ENCODE measurements around the gene HES7.
"Not testable (repeated sequence)": the region's sequence is repeated elsewhere in the genome, so short reads cannot be mapped to it uniquely, and the experiment has no call there.

The HES7 gene

DNA sequence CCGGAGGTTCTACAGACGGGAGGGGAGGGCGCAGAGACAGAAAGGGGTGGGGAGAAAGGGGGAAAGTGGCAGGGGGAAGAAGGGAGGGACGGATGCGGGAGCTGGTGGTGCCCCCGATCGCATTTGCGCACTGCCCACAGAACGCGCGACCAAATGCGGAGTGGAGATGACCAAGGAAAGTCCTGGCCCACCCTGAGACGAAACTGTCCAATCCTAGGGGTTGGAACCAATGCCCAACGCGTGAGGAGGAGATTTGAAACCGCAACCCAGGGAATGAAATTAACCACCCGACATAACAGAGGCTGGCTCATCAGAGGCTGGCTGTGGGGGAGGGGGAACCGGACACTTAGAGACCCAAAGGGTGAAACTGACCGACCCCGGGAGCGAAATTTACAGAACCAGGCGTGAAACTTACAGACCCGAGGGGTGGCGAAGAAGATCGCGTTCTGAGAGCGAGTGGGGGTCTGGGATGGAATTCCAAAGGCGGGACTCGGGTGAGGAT, 1.4 kb downstream of the HES7 start:
- DNase-seq (ENCODE audit: low read depth) = peak; percentile 51

- DNase-seq (ENCODE audit: low read depth) = peak; percentile 41
Measured at GRCh38 chr17:8121681-8122421, 2.1 kb downstream of the HES7 start.

- DNase-seq (ENCODE audit: low read depth) = no peak
Measured at GRCh38 chr17:8121407-8121680, 2.6 kb downstream of the HES7 start.

- peak; percentile 58 for DNase-seq (ENCODE audit: low read depth)
Measured at GRCh38 chr17:8120520-8121406, 3.1 kb downstream of the HES7 start.

DNA sequence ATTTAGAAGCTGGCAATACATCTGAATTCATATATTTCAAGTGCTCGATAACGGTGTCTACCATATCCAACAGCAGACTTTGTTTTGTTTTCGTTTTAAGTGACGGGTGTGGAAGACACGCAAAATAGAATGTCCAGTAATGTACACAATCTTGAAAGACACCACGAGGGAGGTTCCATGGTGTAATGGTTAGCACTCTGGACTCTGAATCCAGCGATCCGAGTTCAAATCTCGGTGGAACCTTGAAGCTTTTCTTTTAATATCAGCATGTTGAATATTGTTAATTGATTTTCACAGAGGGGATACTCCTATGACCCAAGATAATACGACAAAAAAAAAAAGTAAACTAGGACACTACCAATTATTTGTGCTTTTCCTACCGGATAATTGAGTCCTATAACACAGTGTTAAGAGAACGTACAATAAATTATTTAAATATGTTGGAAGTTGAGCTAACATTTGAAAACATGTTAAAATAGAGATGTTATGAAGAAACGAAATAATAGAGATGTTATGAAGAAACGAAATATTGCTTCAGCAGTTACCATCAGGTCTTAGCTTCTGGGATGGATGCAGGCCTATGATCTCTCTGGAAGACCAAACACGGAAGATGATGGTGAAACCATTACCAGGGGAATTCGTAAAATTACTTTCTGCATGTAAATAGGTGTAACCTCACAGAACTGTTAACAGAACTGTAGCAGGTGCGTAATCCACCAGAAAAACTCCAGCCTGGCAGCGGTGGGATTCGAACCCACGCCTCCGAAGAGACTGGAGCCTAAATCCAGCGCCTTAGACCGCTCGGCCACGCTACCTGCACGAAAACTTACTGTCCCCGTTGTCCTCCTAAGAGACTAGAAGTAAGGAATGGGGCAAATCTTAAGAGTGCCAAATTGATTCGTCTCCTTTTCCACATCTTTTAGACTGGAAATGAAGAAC, 4.1 kb downstream of the HES7 start:
- peak; percentile 90 for DNase-seq (ENCODE audit: low read depth)

DNA sequence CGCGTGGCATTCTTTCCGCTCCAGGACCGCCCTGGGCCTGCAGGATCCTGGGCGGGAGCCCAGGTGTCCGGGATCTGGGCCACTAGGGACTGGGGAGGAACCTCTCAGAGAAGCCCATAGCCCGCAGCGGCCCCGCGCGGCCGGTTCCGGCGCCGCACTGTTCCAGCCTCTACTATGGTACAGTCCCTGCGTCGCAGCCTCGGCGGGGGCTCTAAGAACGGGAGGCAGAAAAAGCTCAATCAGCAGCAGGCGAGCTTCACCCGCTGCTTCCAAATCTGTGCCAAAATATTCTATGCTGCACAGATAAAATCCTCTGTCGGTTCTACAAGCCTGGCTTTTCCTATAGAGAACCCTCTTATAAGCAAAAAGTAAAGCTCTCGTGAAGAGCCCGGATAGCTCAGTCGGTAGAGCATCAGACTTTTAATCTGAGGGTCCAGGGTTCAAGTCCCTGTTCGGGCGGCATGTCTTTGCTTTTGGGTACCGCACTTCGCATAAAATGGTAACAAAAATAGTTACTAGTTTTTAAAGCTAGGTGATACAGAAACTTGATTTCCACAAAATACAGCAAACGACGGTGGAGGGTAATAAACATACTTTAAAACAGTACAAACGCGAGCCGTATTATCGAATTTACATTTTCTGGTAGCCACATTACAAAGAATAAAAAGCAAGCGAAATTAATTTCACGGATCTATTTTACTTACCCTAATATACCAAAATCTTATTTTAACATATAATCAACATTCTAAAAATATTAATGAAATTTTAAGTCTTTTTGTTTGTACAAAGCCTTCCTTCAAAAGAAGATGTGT, 4.9 kb downstream of the HES7 start:
- DNase-seq (ENCODE audit: low read depth) = peak; percentile 72

DNA sequence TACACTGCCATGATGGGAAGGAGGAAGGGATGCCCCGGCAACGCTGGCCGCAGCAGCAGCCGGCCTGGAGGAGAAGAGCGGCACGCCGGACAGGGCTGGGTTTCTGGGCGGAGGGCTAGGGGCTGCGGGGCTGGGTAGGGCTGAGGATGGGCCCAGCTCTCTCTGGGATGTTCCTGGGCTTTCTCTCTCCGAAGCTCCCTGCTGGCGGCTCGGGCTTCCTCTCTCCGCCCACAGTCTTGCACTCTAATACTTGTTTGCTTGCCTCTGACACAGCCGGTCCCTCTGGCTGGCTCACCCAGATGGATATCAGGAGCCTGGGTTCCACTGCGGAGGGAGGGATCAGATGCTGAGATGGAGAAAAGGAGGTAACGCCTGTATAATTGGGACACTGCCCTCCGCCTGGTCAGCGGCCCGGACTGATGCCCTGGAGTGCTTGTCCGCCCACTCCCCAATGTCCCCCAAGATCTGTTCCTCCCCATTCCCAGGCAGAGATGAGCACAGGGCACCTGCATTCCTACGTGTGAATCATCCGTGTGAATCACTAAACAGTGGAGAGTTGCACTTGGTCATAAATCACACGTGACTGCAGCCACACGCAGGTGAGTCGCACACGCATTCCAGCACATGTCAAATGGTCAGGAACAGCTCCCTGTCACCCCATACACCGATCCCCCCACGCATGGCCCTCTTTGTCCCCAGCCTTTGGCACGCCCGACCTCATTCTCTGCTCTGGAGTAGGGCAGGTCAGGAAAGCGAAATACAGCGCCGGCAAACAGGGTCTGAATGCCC, 5.7 kb downstream of the HES7 start, which contains the start of gene ALOXE3:
ALOXE3 (minus strand) TSS at position 535 of the 789 bp plus-strand sequence; CDS start at position 11, 524 bp downstream.
- DNase-seq (ENCODE audit: low read depth) = peak; percentile 74

- DNase-seq (ENCODE audit: low read depth) = no peak
Measured at GRCh38 chr17:8117367-8117979, 6.4 kb downstream of the HES7 start.

GRCh38 chr17:8116776-8117175, 7.1 kb downstream of the HES7 start:
- no peak for DNase-seq (ENCODE audit: low read depth)

GRCh38 chr17:8110907-8111306, 13.0 kb downstream of the HES7 start:
- DNase-seq (ENCODE audit: low read depth) = no peak

DNA sequence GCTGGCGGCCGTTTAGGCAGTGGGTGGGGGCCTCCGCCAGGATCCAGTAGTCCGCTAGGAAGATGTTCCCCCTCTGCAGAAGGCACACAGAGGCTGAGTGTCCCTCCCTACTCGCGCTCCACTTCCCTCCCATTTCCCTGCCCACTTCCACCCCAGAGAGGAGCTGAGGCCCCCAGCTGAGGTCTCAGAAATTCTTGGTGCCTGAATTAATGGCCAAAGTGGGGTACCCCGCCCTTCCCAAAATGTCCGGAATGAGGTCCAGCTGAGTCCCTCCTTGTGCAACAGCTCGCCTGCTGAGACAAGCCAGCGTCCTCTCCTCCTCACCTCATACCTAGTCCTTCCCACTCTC, 13.5 kb downstream of the HES7 start:
- DNase-seq (ENCODE audit: low read depth) = no peak

DNA sequence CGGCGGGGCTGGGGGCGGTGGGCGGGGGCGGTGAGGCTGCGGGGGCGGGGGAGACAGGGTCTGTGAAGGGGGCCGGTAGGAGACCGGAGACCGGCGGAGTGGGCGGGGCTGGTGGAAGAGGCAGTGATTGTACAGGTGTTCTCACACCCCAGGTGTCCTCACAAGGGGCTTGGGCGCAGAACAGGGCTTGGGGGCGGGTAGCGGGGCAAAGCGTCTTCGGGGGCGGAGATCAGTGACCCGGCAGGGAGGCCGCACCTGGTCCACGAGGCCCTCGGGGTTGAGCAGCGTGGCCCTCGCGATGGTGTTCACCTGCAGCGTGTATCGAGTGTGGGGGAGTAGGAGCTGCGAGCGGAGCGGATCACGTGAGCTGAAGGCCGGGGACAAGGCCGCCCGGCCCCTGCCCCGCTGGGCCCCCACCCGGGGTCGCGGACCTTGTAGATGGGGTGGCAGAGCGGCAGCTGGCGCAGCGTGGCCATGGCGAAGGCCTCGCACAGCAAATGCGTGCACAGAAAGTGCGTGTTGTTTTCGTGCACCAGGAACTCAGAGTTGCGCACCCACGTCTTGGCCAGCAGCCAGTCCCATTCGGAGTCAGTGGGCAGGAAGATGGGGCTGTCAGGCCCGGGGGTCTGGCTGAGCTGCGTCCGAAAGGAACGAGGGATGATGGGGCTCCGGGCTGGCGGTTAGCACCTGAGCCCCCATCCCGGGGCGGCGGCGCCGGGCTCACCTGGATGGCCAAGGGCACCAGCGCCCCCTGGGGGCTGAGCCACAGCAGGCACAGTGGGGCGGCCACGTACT, 14.0 kb downstream of the HES7 start:
- no peak for DNase-seq (ENCODE audit: low read depth)

DNA sequence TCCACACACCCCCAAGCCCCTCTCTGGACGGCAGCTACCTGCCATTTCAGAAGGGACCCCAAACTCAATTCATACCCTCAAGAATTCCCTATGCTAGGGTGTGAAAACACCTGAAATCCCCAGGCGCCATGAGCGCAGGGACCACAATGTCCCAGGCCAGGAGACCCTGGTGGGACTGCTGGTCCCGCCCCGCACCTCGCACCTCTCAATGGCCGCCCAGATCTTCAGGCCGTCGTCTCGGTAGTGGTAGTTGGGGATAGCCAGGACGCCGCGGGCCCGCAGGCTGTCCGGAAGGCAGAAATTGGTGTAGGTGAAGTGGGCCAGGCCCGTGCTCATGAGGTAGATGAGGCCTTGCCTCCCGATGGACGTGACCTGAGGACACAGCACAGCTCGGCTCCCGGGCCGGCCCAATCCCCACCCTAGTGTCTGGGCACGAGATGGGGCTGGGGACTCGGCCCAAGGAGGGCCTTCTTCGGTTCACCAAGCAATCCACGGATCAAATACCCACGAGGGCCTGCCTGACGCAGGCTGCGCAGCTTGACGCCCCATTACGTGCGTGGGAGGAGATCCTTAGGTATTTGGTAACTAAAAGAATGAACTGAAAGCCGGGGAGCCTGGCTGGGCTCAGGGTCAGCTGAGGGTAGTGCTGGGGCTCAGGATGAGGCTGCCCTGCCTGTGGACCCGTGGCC, 14.8 kb downstream of the HES7 start:
- DNase-seq (ENCODE audit: low read depth) = no peak

DNA sequence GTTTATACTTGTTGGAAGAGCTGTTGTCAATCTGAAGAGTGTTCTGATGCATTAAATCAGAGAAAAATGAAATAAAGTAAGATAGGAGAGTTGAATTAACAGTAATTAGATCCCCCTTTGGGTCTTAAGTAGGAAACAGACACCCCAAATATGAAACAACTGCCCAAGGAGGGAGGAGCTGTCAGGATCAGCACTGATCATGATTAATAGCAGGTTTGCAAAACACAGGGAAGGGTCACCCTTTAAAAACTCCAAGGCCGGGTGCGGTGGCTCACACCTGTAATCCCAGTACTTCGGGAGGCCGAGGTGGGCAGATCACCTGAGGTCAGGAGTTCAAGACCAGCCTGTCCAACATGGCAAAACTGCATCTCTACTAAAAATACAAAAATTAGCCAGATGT, 16.9 kb downstream of the HES7 start:
- not testable (repeated sequence) for DNase-seq (ENCODE audit: low read depth)

- DNase-seq (ENCODE audit: low read depth) = peak; percentile 53
Measured at GRCh38 chr17:8105957-8106398, 17.9 kb downstream of the HES7 start.

DNA sequence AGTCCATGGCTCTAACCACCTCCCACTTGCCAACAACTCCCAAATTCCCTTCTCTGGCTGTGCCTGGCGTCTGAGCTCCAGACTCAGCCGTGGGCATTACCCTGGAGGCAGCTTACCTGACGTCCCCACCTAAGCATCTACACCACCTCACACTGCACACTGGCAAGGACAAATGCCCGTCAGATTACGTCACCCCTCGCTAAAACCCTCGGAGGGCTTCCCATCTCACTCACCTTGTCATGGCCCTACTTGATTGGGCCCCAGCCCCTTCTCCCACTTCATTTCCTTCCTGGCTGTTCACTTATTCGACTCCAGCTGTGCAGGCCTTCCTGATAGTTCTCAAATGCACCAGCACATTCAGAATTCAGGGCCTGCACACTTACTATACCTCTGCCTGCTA, 19.0 kb downstream of the HES7 start:
- DNase-seq (ENCODE audit: low read depth) = no peak

GRCh38 chr17:8103549-8103948, 20.4 kb downstream of the HES7 start:
- no peak for DNase-seq (ENCODE audit: low read depth)

DNA sequence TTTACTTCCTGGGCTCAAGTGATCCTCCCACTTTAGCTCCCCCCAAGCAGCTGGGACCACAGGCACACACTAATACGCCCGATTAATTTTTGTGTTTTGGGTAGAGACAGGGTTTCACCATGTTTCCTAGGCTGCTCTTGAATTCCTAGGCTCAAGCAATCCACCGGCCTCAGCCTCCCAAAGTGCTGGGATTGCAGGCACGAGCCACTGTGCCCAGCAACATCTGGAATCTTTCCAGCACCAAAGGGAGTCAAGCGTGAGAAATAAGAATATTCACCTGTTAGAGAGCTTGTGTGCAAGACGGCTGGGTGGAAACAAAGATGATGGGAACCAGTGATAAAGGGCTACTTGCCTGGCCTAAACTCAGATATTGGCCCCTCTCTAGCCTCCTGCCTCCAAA, 22.2 kb downstream of the HES7 start:
- no peak for DNase-seq (ENCODE audit: low read depth)

DNA sequence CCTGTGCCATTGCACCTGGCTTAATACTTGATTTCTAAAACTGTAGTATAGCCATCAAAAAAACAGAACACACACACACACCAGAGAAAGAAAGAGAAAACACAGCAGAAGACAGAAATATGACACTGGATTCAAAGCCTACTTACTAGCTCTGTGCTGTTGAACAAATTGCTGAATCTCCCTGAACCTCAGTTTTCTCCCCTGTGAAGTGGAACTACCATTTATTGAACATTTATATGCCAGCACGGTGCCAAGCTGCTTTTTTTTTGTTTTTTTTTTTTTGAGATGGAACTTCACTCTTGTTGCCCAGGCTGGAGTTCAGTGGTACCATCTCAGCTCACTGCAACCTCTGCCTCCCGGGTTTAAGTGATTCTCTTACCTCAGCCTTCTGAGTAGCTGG, 23.1 kb downstream of the HES7 start:
- DNase-seq (ENCODE audit: low read depth) = no peak
